ENCODE results near the gene KCNQ4.

Gene KCNQ4

GRCh38 chr1:40853113-40853884 is 69.7 kb downstream of the KCNQ4 start:
- ChIA-PET CTCF (interaction anchor here (1.4 to 6.5 kb wide), 2 partner anchors 79 to 100 kb away, joined by 12 to 28 read pairs; no protein-coding TSS in a partner anchor), POLR2A (interaction anchor here (1.0 to 2.0 kb wide), 4 partner anchors 8 to 163 kb away, joined by 3 to 13 read pairs (median 3); partner anchors contain the start of genes CITED4 and CTPS1)
- no peak for TF ChIP-seq HDGF (IDR thresholded peaks at IDR 0.05; ENCODE audit: borderline replicate concordance)
- DNase-seq (ENCODE audit: extremely low spot score): no peak

GRCh38 chr1:40853885-40854170 is 70.2 kb downstream of the KCNQ4 start:
- CTCF ChIA-PET: interaction anchor here (1.4 to 6.5 kb wide), 2 partner anchors 80 to 99 kb away, joined by 12 to 28 read pairs; no protein-coding TSS in a partner anchor
- DNase-seq (ENCODE audit: extremely low spot score): no peak
- POLR2A ChIA-PET: interaction anchor here (1.0 to 2.0 kb wide), 3 partner anchors 8 to 164 kb away, joined by 3 to 13 read pairs (median 3); partner anchors contain the start of gene CITED4
- TF ChIP-seq SP1 (IDR thresholded peaks at IDR 0.05) (no peak), ARNT (IDR thresholded peaks at IDR 0.05) (no peak), SUZ12 (IDR thresholded peaks at IDR 0.05) (no peak), FOXK2 (IDR thresholded peaks at IDR 0.05) (no peak), PKNOX1 (IDR thresholded peaks at IDR 0.05) (no peak), ZNF384 (IDR thresholded peaks at IDR 0.05) (no peak), FOXM1 (IDR thresholded peaks at IDR 0.05; ENCODE audit: borderline replicate concordance) (no peak), BHLHE40 (IDR thresholded peaks at IDR 0.05; ENCODE audit: borderline replicate concordance) (no peak), CTBP1 (IDR thresholded peaks at IDR 0.05; ENCODE audit: borderline replicate concordance) (no peak), TARDBP (IDR thresholded peaks at IDR 0.05) (no peak), LEF1 (IDR thresholded peaks at IDR 0.05; ENCODE audit: borderline replicate concordance) (no peak), L3MBTL2 (conservative IDR thresholded peaks at IDR 0.05) (no peak), HDGF (IDR thresholded peaks at IDR 0.05; ENCODE audit: borderline replicate concordance) (no peak), FOXA1 (IDR thresholded peaks at IDR 0.05) (no peak)

- TF ChIP-seq FOXK2 (IDR thresholded peaks at IDR 0.05) (no peak), PKNOX1 (IDR thresholded peaks at IDR 0.05) (no peak), HDGF (IDR thresholded peaks at IDR 0.05; ENCODE audit: borderline replicate concordance) (no peak), L3MBTL2 (conservative IDR thresholded peaks at IDR 0.05) (no peak), ARNT (IDR thresholded peaks at IDR 0.05) (no peak), SUZ12 (IDR thresholded peaks at IDR 0.05) (no peak)
- ChIA-PET CTCF (interaction anchor here (0.8 to 1.1 kb wide), 2 partner anchors 9 to 97 kb away, joined by 3 read pairs; no protein-coding TSS in a partner anchor), POLR2A (no interaction called here)
- peak; percentile 30 for DNase-seq (ENCODE audit: extremely low spot score)
Measured at GRCh38 chr1:40855513-40855912, 71.9 kb downstream of the KCNQ4 start.

GRCh38 chr1:40856116-40856515 is 72.5 kb downstream of the KCNQ4 start:
- no peak for DNase-seq (ENCODE audit: extremely low spot score)
- CTCF ChIA-PET: interaction anchor here (0.6 to 1.5 kb wide), 3 partner anchors 8 to 1010 kb away, joined by 3 read pairs; no protein-coding TSS in a partner anchor
- POLR2A ChIA-PET: no interaction called here
- no peak for TF ChIP-seq LEF1 (IDR thresholded peaks at IDR 0.05; ENCODE audit: borderline replicate concordance)
- no peak for TF ChIP-seq ZNF384 (IDR thresholded peaks at IDR 0.05)
- TF ChIP-seq PKNOX1 (IDR thresholded peaks at IDR 0.05): no peak
- no peak for TF ChIP-seq CTBP1 (IDR thresholded peaks at IDR 0.05; ENCODE audit: borderline replicate concordance)
- no peak for TF ChIP-seq NFRKB (IDR thresholded peaks at IDR 0.05)
- TF ChIP-seq FOXA1 (IDR thresholded peaks at IDR 0.05): no peak
- no peak for TF ChIP-seq FOXM1 (IDR thresholded peaks at IDR 0.05; ENCODE audit: borderline replicate concordance)

DNA sequence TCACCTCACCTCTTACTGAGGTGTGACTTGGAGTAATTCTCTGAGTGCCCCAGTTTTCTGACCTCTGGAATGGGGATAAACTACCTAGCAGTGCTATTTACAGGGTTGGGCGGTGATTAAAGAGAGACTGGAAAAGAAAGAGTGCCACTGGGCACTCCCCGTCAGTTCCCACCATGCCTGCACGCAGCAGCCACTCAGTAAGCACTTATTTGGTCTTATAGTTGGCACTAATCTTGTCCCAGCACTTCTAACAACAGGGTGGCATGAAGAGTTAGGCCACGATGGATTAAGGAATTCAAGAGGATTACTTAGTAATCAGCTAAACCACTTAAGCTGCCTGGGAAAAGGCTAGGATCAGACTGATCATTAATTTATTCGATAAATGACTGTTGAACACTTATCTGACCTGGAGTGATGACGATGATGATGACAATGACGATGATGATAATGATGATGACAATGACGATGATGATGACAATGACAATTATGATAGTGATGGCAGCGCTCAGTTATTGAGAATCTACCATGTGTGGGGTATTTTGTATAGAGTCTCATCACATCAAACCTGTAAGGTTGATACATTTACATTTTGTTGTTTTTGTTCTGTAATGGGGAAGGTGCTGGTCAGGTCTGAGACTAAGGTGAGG is 73.2 kb downstream of the KCNQ4 start:
- POLR2A ChIA-PET: no interaction called here
- no peak for TF ChIP-seq NFRKB (IDR thresholded peaks at IDR 0.05)
- TF ChIP-seq CTBP1 (IDR thresholded peaks at IDR 0.05; ENCODE audit: borderline replicate concordance): no peak
- TF ChIP-seq ARNT (IDR thresholded peaks at IDR 0.05): no peak
- TF ChIP-seq ZNF384 (IDR thresholded peaks at IDR 0.05): no peak
- TF ChIP-seq HDGF (IDR thresholded peaks at IDR 0.05; ENCODE audit: borderline replicate concordance): no peak
- TF ChIP-seq FOXK2 (IDR thresholded peaks at IDR 0.05): no peak
- no peak for TF ChIP-seq TARDBP (IDR thresholded peaks at IDR 0.05)
- no peak for TF ChIP-seq L3MBTL2 (conservative IDR thresholded peaks at IDR 0.05)
- no peak for TF ChIP-seq FOXA1 (IDR thresholded peaks at IDR 0.05)
- TF ChIP-seq FOXM1 (IDR thresholded peaks at IDR 0.05; ENCODE audit: borderline replicate concordance): no peak
- TF ChIP-seq SP1 (IDR thresholded peaks at IDR 0.05): no peak
- no peak for TF ChIP-seq LEF1 (IDR thresholded peaks at IDR 0.05; ENCODE audit: borderline replicate concordance)
- no peak for TF ChIP-seq PKNOX1 (IDR thresholded peaks at IDR 0.05)
- no peak for TF ChIP-seq ELF4 (IDR thresholded peaks at IDR 0.05)
- no peak for TF ChIP-seq BHLHE40 (IDR thresholded peaks at IDR 0.05; ENCODE audit: borderline replicate concordance)
- TF ChIP-seq SUZ12 (IDR thresholded peaks at IDR 0.05): no peak

More for the DNA sequence above, 73.2 kb downstream of the KCNQ4 start:
- CTCF ChIA-PET: interaction anchor here (1.5 kb wide), 1 partner anchor 92 kb away, joined by 3 read pairs; no protein-coding TSS in a partner anchor
- DNase-seq (ENCODE audit: extremely low spot score): no peak

All from HEK293T (cell line).